PC-3 (cell line): ENCODE results near the gene PRSS50. TPM values are rescaled to one million over a fixed set of nuclear protein-coding genes. Genes with fewer than 3 reads are reported as not detected.

ENCODE experiments used
- ATAC-seq: fragments of 200-7000 bp; cut with Tn5 transposase; 2 replicates; pipeline ENCODE4 v1.9.1; 2020; ENCODE audit warnings: mild to moderate bottlenecking, moderate library complexity
- BruUV-seq: library from RNA; stranded (reverse); fragments of 400-500 nt; replicated peaks from 2 replicates; lab custom pipeline; 2021; lab: Mats Ljungman, UMichigan
- CTCF ChIA-PET: fragments of 300-600 bp; sonication (Branson Sonifier 250); formaldehyde crosslinking; loops from one replicate; lab custom pipeline; 2022; ENCODE audit warnings: antibody characterized with exemption; lab: Charles Lee
- POLR2A ChIA-PET: fragments of 300-600 bp; sonication (Branson Sonifier 250); formaldehyde crosslinking; loops from one replicate; lab custom pipeline; 2022; ENCODE audit warnings: antibody characterized with exemption; ENCODE audit not compliant: unreplicated experiment; lab: Charles Lee
- DNase-seq: peaks from one replicate; pipeline ENCODE4 v3.0.0-alpha.2; 2015
- H2AFZ ChIP-seq: fragments of 300-600 bp; sonication (generic); 2 replicates; pipeline ENCODE4 v1.6.0; 2016; ENCODE audit warnings: antibody characterized with exemption, low read length
- H3F3A ChIP-seq: fragments of 300-600 bp; sonication (generic); one replicate; pipeline ENCODE4 v1.6.0; 2017; ENCODE audit warnings: antibody characterized with exemption, low read length, control low read depth, mild to moderate bottlenecking; ENCODE audit not compliant: unreplicated experiment
- H3K27ac ChIP-seq: fragments of 300-600 bp; sonication (generic); 2 replicates; pipeline ENCODE4 v1.5.1; 2016; ENCODE audit warnings: mild to moderate bottlenecking, low read length
- H3K27me3 ChIP-seq: fragments of 300-600 bp; sonication (generic); 2 replicates; pipeline ENCODE4 v1.6.1; 2016; ENCODE audit warnings: low read length, mixed read lengths
- H3K36me3 ChIP-seq: fragments of 300-600 bp; sonication (generic); 2 replicates; pipeline ENCODE4 v1.6.1; 2016; ENCODE audit warnings: low read depth, mixed run types, low read length, mixed read lengths
- H3K4me1 ChIP-seq: fragments of 300-600 bp; sonication (generic); 2 replicates; pipeline ENCODE4 v1.5.1; 2016; ENCODE audit warnings: low read length; ENCODE audit not compliant: insufficient read depth
- H3K4me2 ChIP-seq: fragments of 300-600 bp; sonication (generic); 2 replicates; pipeline ENCODE4 v1.6.0; 2016; ENCODE audit warnings: low read length
- H3K4me3 ChIP-seq: fragments of 300-600 bp; sonication (generic); 2 replicates; pipeline ENCODE4 v1.5.1; 2016; ENCODE audit warnings: mild to moderate bottlenecking, low read length, mixed read lengths
- H3K79me2 ChIP-seq: fragments of 300-600 bp; sonication (generic); 2 replicates; pipeline ENCODE4 v1.6.1; 2017; ENCODE audit warnings: low read length, mixed read lengths
- H3K9ac ChIP-seq: fragments of 300-600 bp; sonication (generic); 2 replicates; pipeline ENCODE4 v1.6.0; 2016; ENCODE audit warnings: mild to moderate bottlenecking, low read length
- H3K9me2 ChIP-seq: fragments of 300-600 bp; sonication (generic); replicated peaks from 2 replicates; pipeline ENCODE4 v1.6.1; 2016; ENCODE audit warnings: mixed run types, low read length, mixed read lengths
- H3K9me3 ChIP-seq: fragments of 300-600 bp; sonication (generic); 2 replicates; pipeline ENCODE4 v1.6.1; 2016; ENCODE audit warnings: low read length, mixed read lengths
- H4K20me1 ChIP-seq: fragments of 300-600 bp; sonication (generic); 2 replicates; pipeline ENCODE4 v1.6.1; 2016; ENCODE audit warnings: low read length, mixed read lengths
- EZH2 ChIP-seq: fragments of 300-600 bp; sonication (generic); IDR thresholded peaks from one replicate; pipeline ENCODE4 v1.6.1; 2017; ENCODE audit warnings: antibody characterized with exemption, mild to moderate bottlenecking, low read length; ENCODE audit not compliant: unreplicated experiment
- EZH2phosphoT487 ChIP-seq: fragments of 300-600 bp; sonication (generic); IDR thresholded peaks from 2 replicates; pipeline ENCODE4 v1.6.1; 2018; ENCODE audit warnings: mild to moderate bottlenecking, antibody characterized with exemption, low read length, borderline replicate concordance
- intact Hi-C: fragments of 100-400 bp; cut with micrococcal nuclease; formaldehyde crosslinking; loops from 2 replicates; pipeline ENCODE4 v1.9.0; 2023
- total RNA-seq: library from RNA; depleted of rRNA; stranded (reverse); fragments of >200 nt; gene quantifications from 2 replicates; pipeline ENCODE4 v1.2.3, GENCODE V29; 2014
- TF ChIP-seq, protein P1 (sequence below): fragments of 300-600 bp; sonication (generic); conservative IDR thresholded peaks from 2 replicates; pipeline ENCODE4 v1.5.1; 2017; ENCODE audit warnings: antibody characterized with exemption, low read depth, mild to moderate bottlenecking, low read length

The PRSS50 gene
- total RNA-seq, 1 experiment from 2014 or later: not detected

DNA sequence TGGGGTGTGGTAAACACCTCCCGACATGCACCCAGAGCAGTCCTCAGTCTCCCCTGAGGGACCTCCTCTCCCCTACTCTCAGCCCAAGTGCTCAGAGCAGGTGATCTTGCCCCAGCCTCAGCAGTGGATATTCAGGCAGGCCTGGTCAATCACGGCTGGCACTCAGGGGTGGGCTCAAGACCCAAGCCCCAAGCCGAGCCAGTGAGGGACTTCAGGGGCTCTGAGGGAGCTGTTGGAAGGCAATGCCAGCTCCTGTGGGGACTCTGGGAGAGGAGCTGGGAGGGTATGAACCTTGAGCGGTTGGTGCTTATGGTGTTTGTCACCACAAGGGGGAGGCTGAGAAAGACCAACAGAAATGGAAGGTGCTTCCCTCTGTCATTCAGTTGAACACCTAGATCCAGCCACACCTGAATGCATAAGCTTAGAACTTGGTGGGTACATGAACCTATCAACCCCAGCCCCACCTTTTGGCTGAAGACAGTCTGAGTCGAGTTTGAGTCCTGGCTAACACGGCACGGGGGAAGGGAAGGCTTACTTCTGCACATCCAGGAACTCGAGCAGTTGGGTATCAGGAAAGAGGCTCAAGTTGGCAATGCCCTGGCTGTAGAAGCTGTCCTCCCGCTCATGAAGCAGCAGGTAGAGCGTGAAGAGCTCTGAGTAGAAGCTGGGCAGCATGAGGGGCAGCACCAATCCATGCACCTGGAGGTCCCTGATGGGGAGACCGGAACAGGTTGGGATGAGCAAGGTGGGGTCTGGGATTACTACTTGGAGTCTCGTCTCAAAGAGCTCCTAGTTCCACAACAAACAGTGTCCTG is 43.4 kb downstream of the PRSS50 start:
- Histone ChIP-seq H3K79me2 (no peaks in the 10 kb centered on the region), H4K20me1 (no peaks in the 10 kb centered on the region), H3K4me1 (no peaks in the 10 kb centered on the region), H3K9me2 (no peaks in the 10 kb centered on the region), H3K36me3 (peaks cover 6% of the 10 kb centered on the region; the same call in 1 of the 2 replicates), H3K9ac (no peak overlapping the region), H3F3A (no peaks in the 10 kb centered on the region), H3K9me3 (no peaks in the 10 kb centered on the region), H2AFZ (no peak overlapping the region), H3K27me3 (no peaks in the 10 kb centered on the region), H3K4me2 (no peak overlapping the region), H3K4me3 (no peak overlapping the region), H3K27ac (no peak overlapping the region)
- POLR2A ChIA-PET: no interaction called here
- no peak for DNase-seq
- CTCF ChIA-PET: no interaction called here
- BruUV-seq: no TSS peak
- no peak for ATAC-seq
- intact Hi-C loops: no loop called here
- TF ChIP-seq, protein P1, sequence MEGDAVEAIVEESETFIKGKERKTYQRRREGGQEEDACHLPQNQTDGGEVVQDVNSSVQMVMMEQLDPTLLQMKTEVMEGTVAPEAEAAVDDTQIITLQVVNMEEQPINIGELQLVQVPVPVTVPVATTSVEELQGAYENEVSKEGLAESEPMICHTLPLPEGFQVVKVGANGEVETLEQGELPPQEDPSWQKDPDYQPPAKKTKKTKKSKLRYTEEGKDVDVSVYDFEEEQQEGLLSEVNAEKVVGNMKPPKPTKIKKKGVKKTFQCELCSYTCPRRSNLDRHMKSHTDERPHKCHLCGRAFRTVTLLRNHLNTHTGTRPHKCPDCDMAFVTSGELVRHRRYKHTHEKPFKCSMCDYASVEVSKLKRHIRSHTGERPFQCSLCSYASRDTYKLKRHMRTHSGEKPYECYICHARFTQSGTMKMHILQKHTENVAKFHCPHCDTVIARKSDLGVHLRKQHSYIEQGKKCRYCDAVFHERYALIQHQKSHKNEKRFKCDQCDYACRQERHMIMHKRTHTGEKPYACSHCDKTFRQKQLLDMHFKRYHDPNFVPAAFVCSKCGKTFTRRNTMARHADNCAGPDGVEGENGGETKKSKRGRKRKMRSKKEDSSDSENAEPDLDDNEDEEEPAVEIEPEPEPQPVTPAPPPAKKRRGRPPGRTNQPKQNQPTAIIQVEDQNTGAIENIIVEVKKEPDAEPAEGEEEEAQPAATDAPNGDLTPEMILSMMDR: peak; percentile 50
- no peak for TF ChIP-seq EZH2phosphoT487

DNA sequence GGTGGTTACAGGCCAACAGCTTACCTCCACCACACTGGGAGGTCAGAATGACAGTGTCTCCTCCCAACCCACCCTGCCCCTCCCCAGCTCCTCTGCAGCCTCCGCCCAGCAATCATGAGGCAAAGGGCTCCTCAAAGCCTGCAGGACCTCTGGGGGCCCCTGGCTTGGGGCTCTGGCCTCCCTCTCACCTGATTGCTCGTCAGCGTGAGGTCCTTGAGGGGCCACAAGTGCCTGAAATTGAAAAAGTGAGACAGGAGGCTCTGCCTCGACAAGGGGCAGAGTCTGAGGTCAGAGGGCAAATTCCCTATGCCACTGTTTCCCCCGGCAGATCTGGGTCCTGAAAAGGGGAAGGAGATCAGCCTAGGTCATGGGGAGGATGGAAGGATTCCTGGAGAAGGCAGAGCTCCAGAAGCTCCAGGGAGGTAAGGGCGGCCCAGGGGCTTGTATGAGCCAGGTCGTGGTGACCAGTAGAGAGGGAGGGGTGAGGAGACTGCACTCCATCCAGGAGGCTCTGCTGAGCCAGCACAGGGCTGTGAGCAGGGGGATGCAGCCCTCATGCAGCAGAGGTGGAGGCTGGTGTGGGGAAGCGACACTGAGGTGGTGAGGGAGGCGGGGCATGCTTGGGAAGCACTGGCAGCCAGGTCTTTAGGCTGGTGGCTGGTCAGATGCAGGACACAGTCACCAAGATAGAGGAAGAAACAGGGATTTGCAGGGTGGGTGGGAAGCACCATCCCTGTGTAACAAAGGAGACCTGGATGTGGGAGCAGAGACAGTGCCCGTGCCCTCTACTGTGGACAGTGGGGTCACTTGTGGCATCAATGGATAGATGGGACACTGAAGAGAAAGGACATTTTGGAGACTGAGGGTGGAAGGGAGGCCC is 44.3 kb downstream of the PRSS50 start:
- Histone ChIP-seq H3K36me3 (peaks cover 6% of the 10 kb centered on the region; the same call in 1 of the 2 replicates), H3K9ac (no peak overlapping the region), H3K4me2 (no peak overlapping the region), H2AFZ (no peak overlapping the region), H3K27ac (no peak overlapping the region), H3K4me1 (no peaks in the 10 kb centered on the region), H3K79me2 (no peaks in the 10 kb centered on the region), H3K9me2 (no peaks in the 10 kb centered on the region), H3F3A (no peaks in the 10 kb centered on the region), H3K27me3 (no peaks in the 10 kb centered on the region), H3K4me3 (no peak overlapping the region), H3K9me3 (no peaks in the 10 kb centered on the region), H4K20me1 (no peaks in the 10 kb centered on the region)
- intact Hi-C loops: no loop called here
- ChIA-PET CTCF (no interaction called here), POLR2A (no interaction called here)
- DNase-seq (no peak), ATAC-seq (no peak)
- no TSS peak for BruUV-seq
- TF ChIP-seq, protein P1: no peak
- TF ChIP-seq EZH2phosphoT487 (no peak), EZH2 (no peak)
